ENCODE results near the gene RLF.

DNA sequence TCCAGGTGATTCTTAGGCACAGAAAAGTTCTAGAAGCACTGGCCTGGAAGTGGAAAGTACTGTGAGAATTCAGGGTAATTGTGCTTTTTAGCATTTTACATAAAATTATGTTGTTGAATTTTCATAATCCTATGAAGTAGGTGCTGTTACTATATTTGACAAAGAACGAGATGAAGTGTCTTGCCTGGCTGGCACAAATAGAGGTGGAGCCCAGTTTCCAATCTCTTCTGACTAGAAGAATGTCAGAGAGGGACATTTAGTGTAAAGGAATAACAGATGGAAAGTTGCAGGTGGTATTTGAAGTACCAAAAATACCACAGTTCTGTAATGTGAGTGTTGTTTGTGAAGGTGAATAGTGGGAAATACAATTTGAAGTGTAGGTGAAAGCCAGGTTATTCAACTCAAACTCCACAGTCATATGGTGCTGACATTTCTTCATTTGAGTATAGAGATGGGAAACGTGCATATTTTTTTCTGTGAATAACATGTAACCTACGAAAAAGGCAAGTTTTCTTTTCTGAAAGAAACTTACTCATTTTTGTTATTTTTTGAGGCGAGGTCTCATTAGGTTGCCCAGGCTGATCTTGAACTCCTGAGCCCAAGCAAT is 83.1 kb downstream of the RLF start:
- TF ChIP-seq, protein P1, sequence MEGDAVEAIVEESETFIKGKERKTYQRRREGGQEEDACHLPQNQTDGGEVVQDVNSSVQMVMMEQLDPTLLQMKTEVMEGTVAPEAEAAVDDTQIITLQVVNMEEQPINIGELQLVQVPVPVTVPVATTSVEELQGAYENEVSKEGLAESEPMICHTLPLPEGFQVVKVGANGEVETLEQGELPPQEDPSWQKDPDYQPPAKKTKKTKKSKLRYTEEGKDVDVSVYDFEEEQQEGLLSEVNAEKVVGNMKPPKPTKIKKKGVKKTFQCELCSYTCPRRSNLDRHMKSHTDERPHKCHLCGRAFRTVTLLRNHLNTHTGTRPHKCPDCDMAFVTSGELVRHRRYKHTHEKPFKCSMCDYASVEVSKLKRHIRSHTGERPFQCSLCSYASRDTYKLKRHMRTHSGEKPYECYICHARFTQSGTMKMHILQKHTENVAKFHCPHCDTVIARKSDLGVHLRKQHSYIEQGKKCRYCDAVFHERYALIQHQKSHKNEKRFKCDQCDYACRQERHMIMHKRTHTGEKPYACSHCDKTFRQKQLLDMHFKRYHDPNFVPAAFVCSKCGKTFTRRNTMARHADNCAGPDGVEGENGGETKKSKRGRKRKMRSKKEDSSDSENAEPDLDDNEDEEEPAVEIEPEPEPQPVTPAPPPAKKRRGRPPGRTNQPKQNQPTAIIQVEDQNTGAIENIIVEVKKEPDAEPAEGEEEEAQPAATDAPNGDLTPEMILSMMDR (IDR thresholded peaks at IDR 0.05; ENCODE audit: control extremely low read depth in 1 of 3, insufficient read depth in 1 of 3, low read depth in 1 of 3, low read length in 3 of 3): no peak
- no peak for TF ChIP-seq TAF1 (IDR thresholded peaks at IDR 0.05; ENCODE audit: low read depth, low read length)
- TF ChIP-seq POLR2AphosphoS5 (IDR thresholded peaks at IDR 0.05; ENCODE audit: low read depth, low read length): no peak
- no peak for TF ChIP-seq RAD21 (IDR thresholded peaks at IDR 0.05 in 1 of 2, conservative IDR thresholded peaks at IDR 0.05 in 1 of 2; ENCODE audit: low read depth in 2 of 2, low read length in 2 of 2)
- TF ChIP-seq EZH2 (IDR thresholded peaks at IDR 0.05; ENCODE audit: low read depth, low read length, severe bottlenecking): no peak
- TF ChIP-seq BRCA1 (IDR thresholded peaks at IDR 0.05; ENCODE audit: low read depth, low read length): no peak
- no peak for TF ChIP-seq HDAC2 (IDR thresholded peaks at IDR 0.05; ENCODE audit: borderline replicate concordance in 1 of 2, low read depth in 2 of 2, low read length in 2 of 2)
- TF ChIP-seq, protein P2, sequence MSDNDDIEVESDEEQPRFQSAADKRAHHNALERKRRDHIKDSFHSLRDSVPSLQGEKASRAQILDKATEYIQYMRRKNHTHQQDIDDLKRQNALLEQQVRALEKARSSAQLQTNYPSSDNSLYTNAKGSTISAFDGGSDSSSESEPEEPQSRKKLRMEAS (IDR thresholded peaks at IDR 0.05): no peak
- TF ChIP-seq ZNF274 (IDR thresholded peaks at IDR 0.05; ENCODE audit: borderline replicate concordance, extremely low read depth, low read length): no peak
- no peak for TF ChIP-seq KDM5A (IDR thresholded peaks at IDR 0.05; ENCODE audit: low read length)
- no peak for TF ChIP-seq EP300 (IDR thresholded peaks at IDR 0.05; ENCODE audit: borderline replicate concordance in 1 of 2, low read depth in 2 of 2, low read length in 2 of 2)
- no peak for TF ChIP-seq JUN (IDR thresholded peaks at IDR 0.05; ENCODE audit: low read depth, low read length)
- TF ChIP-seq EGR1 (IDR thresholded peaks at IDR 0.05; ENCODE audit: borderline replicate concordance, low read depth, low read length): no peak
